Measurements from ENCODE around the gene FGD3.

DNA sequence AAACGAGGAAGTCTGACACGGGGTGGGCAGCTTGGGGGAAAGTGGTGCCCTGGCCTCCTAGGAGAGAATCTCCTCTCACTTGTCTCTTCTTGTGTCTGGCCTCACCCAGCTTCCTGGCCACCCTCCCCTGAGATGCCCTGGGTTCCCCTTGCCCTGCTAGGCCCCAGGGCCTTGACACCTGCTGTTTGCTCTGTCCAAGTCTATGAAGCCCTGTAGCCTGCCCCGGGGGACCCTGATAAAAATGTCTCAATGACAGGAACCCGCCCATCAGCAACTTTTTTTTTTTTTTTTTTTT is 76.1 kb downstream of the FGD3 start:
- TF ChIP-seq, protein P1, sequence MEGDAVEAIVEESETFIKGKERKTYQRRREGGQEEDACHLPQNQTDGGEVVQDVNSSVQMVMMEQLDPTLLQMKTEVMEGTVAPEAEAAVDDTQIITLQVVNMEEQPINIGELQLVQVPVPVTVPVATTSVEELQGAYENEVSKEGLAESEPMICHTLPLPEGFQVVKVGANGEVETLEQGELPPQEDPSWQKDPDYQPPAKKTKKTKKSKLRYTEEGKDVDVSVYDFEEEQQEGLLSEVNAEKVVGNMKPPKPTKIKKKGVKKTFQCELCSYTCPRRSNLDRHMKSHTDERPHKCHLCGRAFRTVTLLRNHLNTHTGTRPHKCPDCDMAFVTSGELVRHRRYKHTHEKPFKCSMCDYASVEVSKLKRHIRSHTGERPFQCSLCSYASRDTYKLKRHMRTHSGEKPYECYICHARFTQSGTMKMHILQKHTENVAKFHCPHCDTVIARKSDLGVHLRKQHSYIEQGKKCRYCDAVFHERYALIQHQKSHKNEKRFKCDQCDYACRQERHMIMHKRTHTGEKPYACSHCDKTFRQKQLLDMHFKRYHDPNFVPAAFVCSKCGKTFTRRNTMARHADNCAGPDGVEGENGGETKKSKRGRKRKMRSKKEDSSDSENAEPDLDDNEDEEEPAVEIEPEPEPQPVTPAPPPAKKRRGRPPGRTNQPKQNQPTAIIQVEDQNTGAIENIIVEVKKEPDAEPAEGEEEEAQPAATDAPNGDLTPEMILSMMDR (IDR thresholded peaks at IDR 0.05) = no peak
- TF ChIP-seq POLR2A (IDR thresholded peaks at IDR 0.05; ENCODE audit: low read length) (no peak), RFX5 (IDR thresholded peaks at IDR 0.05) (no peak), RAD21 (conservative IDR thresholded peaks at IDR 0.05 in 1 of 2, IDR thresholded peaks at IDR 0.05 in 1 of 2) (no peak)

All from A549 (cell line).